COLO668 (cell line): ENCODE data around the gene TAB2.
A peak's percentile ranks its signal among the peaks of the same experiment; 100 is the strongest.

ENCODE experiments used
- DNase-seq: peaks from one replicate; lab custom pipeline; 2025; ENCODE audit not compliant: unreplicated experiment; lab: John Stamatoyannopoulos, UW

The TAB2 gene

GRCh38 chr6:149439626-149440025 lies 122.1 kb downstream of the TAB2 start:
- DNase-seq: no peak

- DNase-seq: peak; percentile 22
Observed at GRCh38 chr6:149440735-149441671, 123.5 kb downstream of the TAB2 start.

GRCh38 chr6:149441740-149442139 lies 124.2 kb downstream of the TAB2 start:
- no peak for DNase-seq

GRCh38 chr6:149443411-149444181 lies 126.1 kb downstream of the TAB2 start:
- no peak for DNase-seq

GRCh38 chr6:149444360-149445094 lies 127.0 kb downstream of the TAB2 start:
- DNase-seq: peak; percentile 41

- no peak for DNase-seq
Observed at GRCh38 chr6:149445095-149445466, 127.6 kb downstream of the TAB2 start.

- no peak for DNase-seq
Observed at GRCh38 chr6:149445573-149445972, 128.1 kb downstream of the TAB2 start.

- DNase-seq: no peak
Observed at GRCh38 chr6:149446791-149447376, 129.4 kb downstream of the TAB2 start.

- DNase-seq: no peak
Observed at GRCh38 chr6:149448821-149449453, 131.4 kb downstream of the TAB2 start.

- DNase-seq: no peak
Observed at GRCh38 chr6:149449831-149450678, 132.5 kb downstream of the TAB2 start.

GRCh38 chr6:149450679-149451375 lies 133.3 kb downstream of the TAB2 start:
- DNase-seq: peak; percentile 47

GRCh38 chr6:149451376-149452036 lies 134.0 kb downstream of the TAB2 start:
- DNase-seq: no peak

GRCh38 chr6:149452037-149452939 lies 134.8 kb downstream of the TAB2 start:
- DNase-seq: no peak

- DNase-seq: no peak
Observed at GRCh38 chr6:149453597-149454345, 136.3 kb downstream of the TAB2 start.

GRCh38 chr6:149454346-149454848 lies 136.9 kb downstream of the TAB2 start:
- no peak for DNase-seq

GRCh38 chr6:149455031-149455732 lies 137.7 kb downstream of the TAB2 start:
- DNase-seq: no peak
